OCI-LY1 (cell line): ENCODE measurements around the gene DOCK3.
"Not testable (repeated sequence)": the region's sequence is repeated elsewhere in the genome, so short reads cannot be mapped to it uniquely, and the experiment has no call there.

Experiments used
- H2AFZ ChIP-seq: fragments of 200-600 bp; sonication (generic), shearing (Covaris generic); 2 replicates; pipeline ENCODE4 v1.6.0; 2014; ENCODE audit warnings: antibody characterized with exemption, mild to moderate bottlenecking, low read length
- H3F3A ChIP-seq: fragments of 200-600 bp; sonication (generic), shearing (Covaris generic); 2 replicates; pipeline ENCODE4 v1.6.0; 2014; ENCODE audit warnings: mild to moderate bottlenecking, antibody characterized with exemption, low read length, moderate library complexity; ENCODE audit not compliant: insufficient read depth
- H3K27ac ChIP-seq: fragments of 200-600 bp; sonication (generic); 2 replicates; pipeline ENCODE4 v1.5.1; 2014; ENCODE audit warnings: low read length, mixed run types, mild to moderate bottlenecking, low read depth; ENCODE audit not compliant: poor library complexity, severe bottlenecking
- H3K27me3 ChIP-seq: fragments of 200-600 bp; sonication (generic); 2 replicates; pipeline ENCODE4 v1.6.0; 2014; ENCODE audit warnings: antibody characterized with exemption, mild to moderate bottlenecking, low read length, moderate library complexity; ENCODE audit not compliant: insufficient read depth
- H3K36me3 ChIP-seq: fragments of 200-600 bp; sonication (generic); 2 replicates; pipeline ENCODE4 v1.6.1; 2014; ENCODE audit warnings: mild to moderate bottlenecking, antibody characterized with exemption, low read length, moderate library complexity, mixed read lengths; ENCODE audit not compliant: insufficient read depth
- H3K4me1 ChIP-seq: fragments of 200-600 bp; sonication (generic); 2 replicates; pipeline ENCODE4 v1.5.1; 2014; ENCODE audit warnings: mild to moderate bottlenecking, low read length, moderate library complexity; ENCODE audit not compliant: insufficient read depth, severe bottlenecking
- H3K4me2 ChIP-seq: fragments of 200-600 bp; sonication (generic), shearing (Covaris generic); 2 replicates; pipeline ENCODE4 v1.6.1; 2014; ENCODE audit warnings: low read length
- H3K4me3 ChIP-seq: fragments of 200-600 bp; sonication (generic); 2 replicates; pipeline ENCODE4 v1.5.1; 2014; ENCODE audit warnings: low read length, low read depth, mild to moderate bottlenecking, mixed read lengths; ENCODE audit not compliant: poor library complexity, severe bottlenecking
- H3K79me2 ChIP-seq: fragments of 200-600 bp; shearing (Covaris generic); 2 replicates; pipeline ENCODE4 v1.6.1; 2016; ENCODE audit warnings: mixed run types, low read length, mixed read lengths; ENCODE audit not compliant: insufficient read depth
- H3K9ac ChIP-seq: fragments of 200-600 bp; sonication (generic), shearing (Covaris generic); 2 replicates; pipeline ENCODE4 v1.6.1; 2014; ENCODE audit warnings: mild to moderate bottlenecking, low read length, mixed read lengths
- H3K9me2 ChIP-seq: fragments of 200-600 bp; sonication (generic), shearing (Covaris generic); 2 replicates; pipeline ENCODE4 v1.6.1; 2014; ENCODE audit warnings: low read depth, mild to moderate bottlenecking, low read length, mixed read lengths
- H3K9me3 ChIP-seq: fragments of 200-600 bp; shearing (Covaris generic); 2 replicates; pipeline ENCODE4 v1.6.1; 2014; ENCODE audit warnings: low read length, mixed read lengths
- H4K20me1 ChIP-seq: fragments of 200-600 bp; sonication (generic), shearing (Covaris generic); 2 replicates; pipeline ENCODE4 v1.6.0; 2016; ENCODE audit warnings: mild to moderate bottlenecking, low read length; ENCODE audit not compliant: insufficient read depth
- CTCF ChIP-seq: fragments of 200-600 bp; sonication (generic), shearing (Covaris generic); IDR thresholded peaks from 2 replicates; pipeline ENCODE4 v1.5.1; 2017; ENCODE audit warnings: mild to moderate bottlenecking, antibody characterized with exemption, low read length, moderate library complexity, mixed read lengths
- EZH2 ChIP-seq: fragments of 200-600 bp; sonication (generic), shearing (Covaris generic); IDR thresholded peaks from 2 replicates; pipeline ENCODE4 v1.8.0; 2017; ENCODE audit warnings: borderline replicate concordance, mixed run types, mild to moderate bottlenecking, antibody characterized with exemption, low read length, moderate library complexity, mixed read lengths

The DOCK3 gene

GRCh38 chr3:51386159-51386851 is 711.6 kb downstream of the DOCK3 start:
- H3K9ac ChIP-seq, result peak overlapping the region; percentile 80
- no peak overlapping the region for H2AFZ ChIP-seq
- H3K36me3 ChIP-seq, result peaks cover 44% of the 10 kb centered on the region; the same call in 1 of the 2 replicates
- H3K27me3 ChIP-seq, result no peaks in the 10 kb centered on the region
- no peaks in the 10 kb centered on the region for H3K9me3 ChIP-seq
- TF ChIP-seq EZH2 (no peak), CTCF (peak; percentile 19; the same call in 1 of the 2 replicates)
- no peaks in the 10 kb centered on the region for H3K9me2 ChIP-seq
- H3F3A ChIP-seq, result peaks cover 11% of the 10 kb centered on the region; the same call in 1 of the 2 replicates
- no peaks in the 10 kb centered on the region for H4K20me1 ChIP-seq
- peaks cover 15% of the 10 kb centered on the region for H3K79me2 ChIP-seq
- H3K4me2 ChIP-seq, result peak overlapping the region; percentile 92
- H3K27ac ChIP-seq, result peak overlapping the region; percentile 65
- H3K4me1 ChIP-seq, result peaks cover 63% of the 10 kb centered on the region
- peak overlapping the region; percentile 87 for H3K4me3 ChIP-seq

DNA sequence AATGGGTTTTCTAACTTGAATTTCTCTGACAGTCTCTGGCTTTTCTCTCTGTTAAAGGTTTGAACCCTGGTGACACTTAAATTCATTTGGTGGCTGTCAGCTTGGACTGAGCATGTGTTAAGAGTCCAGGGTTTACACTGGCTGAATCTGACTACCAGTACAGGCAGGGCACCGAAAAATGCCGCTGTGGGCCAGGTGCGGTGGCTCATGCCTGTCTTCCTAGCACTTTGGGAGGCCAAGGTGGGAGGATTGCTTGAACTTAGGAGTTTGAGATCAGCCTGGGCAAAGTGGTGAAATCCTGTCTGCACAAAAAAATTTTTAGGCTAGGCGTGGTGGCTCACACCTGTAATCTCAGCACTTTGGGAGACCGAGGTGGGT is 712.1 kb downstream of the DOCK3 start:
- peaks cover 11% of the 10 kb centered on the region; the same call in 1 of the 2 replicates for H3F3A ChIP-seq
- H3K4me2 ChIP-seq, result peak overlapping the region; percentile 92
- no peaks in the 10 kb centered on the region for H3K9me3 ChIP-seq
- TF ChIP-seq CTCF (no peak), EZH2 (no peak)
- H3K36me3 ChIP-seq, result peaks cover 44% of the 10 kb centered on the region; the same call in 1 of the 2 replicates
- H3K9ac ChIP-seq, result peak overlapping the region; percentile 80; the same call in 1 of the 2 replicates
- peak overlapping the region; percentile 65 for H3K27ac ChIP-seq
- peaks cover 65% of the 10 kb centered on the region for H3K4me1 ChIP-seq
- H2AFZ ChIP-seq, result no peak overlapping the region
- peaks cover 16% of the 10 kb centered on the region for H3K79me2 ChIP-seq
- H3K4me3 ChIP-seq, result peak overlapping the region; percentile 87
- H3K9me2 ChIP-seq, result no peaks in the 10 kb centered on the region
- no peaks in the 10 kb centered on the region for H3K27me3 ChIP-seq
- H4K20me1 ChIP-seq, result no peaks in the 10 kb centered on the region

DNA sequence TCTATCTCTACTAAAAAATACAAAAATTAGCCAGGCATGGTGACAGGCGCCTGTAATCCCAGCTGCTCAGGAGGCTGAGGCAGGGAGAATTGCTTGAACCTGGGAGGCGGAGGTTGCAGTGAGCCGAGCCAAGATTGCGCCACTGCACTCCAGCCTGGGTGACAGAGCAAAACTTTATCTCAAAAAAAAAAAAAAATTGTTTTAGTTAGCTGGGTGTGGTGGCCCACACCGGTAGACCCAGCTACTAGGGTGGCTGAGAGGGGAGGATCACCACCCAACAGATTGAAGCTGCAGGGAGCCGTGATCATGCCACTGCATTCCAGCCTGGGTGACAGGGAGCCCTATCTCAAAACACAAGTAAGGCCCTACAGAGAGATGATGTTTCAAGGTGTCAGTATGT is 712.6 kb downstream of the DOCK3 start:
- not testable (repeated sequence) for H3K9me2 ChIP-seq, H3K9me3 ChIP-seq, H3K27me3 ChIP-seq, H2AFZ ChIP-seq, H4K20me1 ChIP-seq
- Histone ChIP-seq H3K36me3 (peaks cover 48% of the 10 kb centered on the region), H3K27ac (peak overlapping the region; percentile 65), H3K4me1 (peaks cover 69% of the 10 kb centered on the region), H3K4me3 (peak overlapping the region; percentile 87), H3K79me2 (peaks cover 21% of the 10 kb centered on the region), H3F3A (peaks cover 11% of the 10 kb centered on the region; the same call in 1 of the 2 replicates), H3K9ac (peak overlapping the region; percentile 18; the same call in 1 of the 2 replicates), H3K4me2 (peak overlapping the region; percentile 92)
